Activated naive CD8-positive, alpha-beta T cell treated with anti-CD3 and anti-CD28 coated beads for 36 hours (primary cell): Measurements from ENCODE around the gene TMED10. TPM values are rescaled to one million over a fixed set of nuclear protein-coding genes. Genes with fewer than 3 reads are reported as not detected.
"Not testable (repeated sequence)": the region's sequence is repeated elsewhere in the genome, so short reads cannot be mapped to it uniquely, and the experiment has no call there.

Source experiments
- DNase-seq: peaks from one replicate; pipeline ENCODE4 v3.0.0; 2021
- H3K27ac Mint-ChIP-seq: one replicate; pipeline ENCODE4 v1.8.0; 2022; ENCODE audit warnings: mild to moderate bottlenecking, moderate library complexity, mixed read lengths
- H3K27me3 Mint-ChIP-seq: one replicate; pipeline ENCODE4 v1.8.0; 2022; ENCODE audit warnings: mild to moderate bottlenecking, mixed read lengths
- H3K36me3 Mint-ChIP-seq: one replicate; pipeline ENCODE4 v1.8.0; 2021; ENCODE audit warnings: mild to moderate bottlenecking, mixed read lengths
- H3K4me1 Mint-ChIP-seq: one replicate; pipeline ENCODE4 v1.8.0; 2021; ENCODE audit warnings: mixed read lengths
- H3K4me3 Mint-ChIP-seq: one replicate; pipeline ENCODE4 v1.8.0; 2022; ENCODE audit warnings: mild to moderate bottlenecking, moderate library complexity, mixed read lengths
- H3K9me3 Mint-ChIP-seq: one replicate; pipeline ENCODE4 v1.8.0; 2022; ENCODE audit warnings: mixed read lengths
- total RNA-seq, 2 experiments: library from RNA; stranded (reverse); gene quantifications; one replicate each; pipeline ENCODE4 v1.2.3, GENCODE V29; 2021

TMED10 gene
- total RNA-seq, 2 experiments from 2014 or later: 160 to 169 TPM

GRCh38 chr14:75156901-75157300 is 19.5 kb downstream of the TMED10 start:
- no peak overlapping the region for H3K27ac Mint-ChIP-seq
- no peak for DNase-seq
- H3K36me3 Mint-ChIP-seq: peaks cover 14% of the 10 kb centered on the region
- H3K9me3 Mint-ChIP-seq: no peaks in the 10 kb centered on the region
- no peaks in the 10 kb centered on the region for H3K27me3 Mint-ChIP-seq
- H3K4me3 Mint-ChIP-seq: no peak overlapping the region
- peaks cover 51% of the 10 kb centered on the region for H3K4me1 Mint-ChIP-seq

DNA sequence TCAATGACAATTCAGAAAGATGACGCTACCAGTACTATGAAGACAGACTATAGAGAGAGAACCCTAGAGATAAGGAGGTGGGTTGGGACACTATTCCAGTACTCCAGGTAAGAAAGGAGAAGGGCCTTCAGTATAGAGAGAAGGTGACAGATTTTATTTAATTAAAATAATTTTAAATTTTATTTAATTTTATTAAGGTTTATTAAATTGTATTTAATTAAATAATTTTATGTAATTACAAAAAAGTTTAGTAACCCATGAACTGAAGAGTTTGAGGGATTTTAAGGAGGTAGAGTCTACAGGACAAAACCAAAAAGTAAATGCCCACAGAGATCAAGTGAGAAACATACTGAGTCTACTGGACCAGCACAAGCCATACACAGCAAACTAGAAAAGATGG is 20.3 kb downstream of the TMED10 start:
- no peaks in the 10 kb centered on the region for H3K27me3 Mint-ChIP-seq
- no peak overlapping the region for H3K27ac Mint-ChIP-seq
- peaks cover 17% of the 10 kb centered on the region for H3K36me3 Mint-ChIP-seq
- H3K9me3 Mint-ChIP-seq: no peaks in the 10 kb centered on the region
- no peak overlapping the region for H3K4me3 Mint-ChIP-seq
- DNase-seq: no peak
- peaks cover 47% of the 10 kb centered on the region for H3K4me1 Mint-ChIP-seq

DNA sequence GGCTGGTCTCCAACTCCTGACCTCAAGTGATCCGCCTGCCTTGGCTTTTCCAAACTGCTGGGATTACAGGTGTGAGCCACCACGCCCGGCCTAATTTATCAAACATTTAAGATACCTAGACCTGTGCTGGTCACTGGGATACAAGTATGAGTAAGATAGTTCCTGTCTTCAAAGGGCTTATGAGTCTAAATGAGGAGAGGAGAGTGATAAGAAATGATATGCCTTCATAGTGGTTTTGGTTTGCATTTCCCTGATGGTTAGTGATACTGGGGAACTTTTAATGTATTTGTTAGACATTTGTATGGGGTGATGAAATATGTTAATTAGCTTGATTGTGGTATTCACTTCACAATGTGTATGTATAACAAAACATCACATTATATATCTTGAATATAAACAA is 21.2 kb downstream of the TMED10 start:
- Mint-ChIP-seq H3K9me3 (no peaks in the 10 kb centered on the region), H3K4me1 (peaks cover 40% of the 10 kb centered on the region), H3K36me3 (peaks cover 17% of the 10 kb centered on the region), H3K27me3 (no peaks in the 10 kb centered on the region), H3K4me3 (no peak overlapping the region), H3K27ac (no peak overlapping the region)
- no peak for DNase-seq

- Mint-ChIP-seq H3K4me1 (peaks cover 32% of the 10 kb centered on the region), H3K27ac (no peak overlapping the region), H3K4me3 (no peak overlapping the region), H3K9me3 (no peaks in the 10 kb centered on the region), H3K36me3 (peaks cover 15% of the 10 kb centered on the region), H3K27me3 (no peaks in the 10 kb centered on the region)
- no peak for DNase-seq
Measured at GRCh38 chr14:75153295-75153694, 23.1 kb downstream of the TMED10 start.

DNA sequence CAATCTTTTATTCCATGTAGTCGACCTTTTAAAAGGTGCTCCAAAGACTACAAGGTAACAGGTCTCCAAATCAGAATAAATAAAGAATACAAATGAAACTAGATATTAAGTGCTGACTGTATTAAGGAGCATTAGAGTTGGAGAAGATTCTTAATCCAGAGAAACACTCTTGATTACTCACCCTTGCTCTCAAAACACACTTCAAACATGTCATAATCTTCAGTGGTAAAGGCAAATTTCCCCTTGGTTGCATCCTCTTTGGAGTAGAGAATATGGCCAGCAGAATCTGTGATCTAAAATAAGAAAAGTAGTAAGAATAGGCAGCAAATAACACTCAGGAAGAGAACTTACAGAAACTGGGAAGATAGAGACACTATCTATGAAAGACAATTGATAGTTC is 24.6 kb downstream of the TMED10 start:
- DNase-seq: no peak
- Mint-ChIP-seq H3K9me3 (no peaks in the 10 kb centered on the region), H3K27ac (no peak overlapping the region), H3K4me3 (no peak overlapping the region), H3K4me1 (peaks cover 31% of the 10 kb centered on the region), H3K27me3 (no peaks in the 10 kb centered on the region), H3K36me3 (peaks cover 16% of the 10 kb centered on the region)

- not testable (repeated sequence) for H3K27ac Mint-ChIP-seq
Measured at GRCh38 chr14:75150637-75151036, 25.8 kb downstream of the TMED10 start.

DNA sequence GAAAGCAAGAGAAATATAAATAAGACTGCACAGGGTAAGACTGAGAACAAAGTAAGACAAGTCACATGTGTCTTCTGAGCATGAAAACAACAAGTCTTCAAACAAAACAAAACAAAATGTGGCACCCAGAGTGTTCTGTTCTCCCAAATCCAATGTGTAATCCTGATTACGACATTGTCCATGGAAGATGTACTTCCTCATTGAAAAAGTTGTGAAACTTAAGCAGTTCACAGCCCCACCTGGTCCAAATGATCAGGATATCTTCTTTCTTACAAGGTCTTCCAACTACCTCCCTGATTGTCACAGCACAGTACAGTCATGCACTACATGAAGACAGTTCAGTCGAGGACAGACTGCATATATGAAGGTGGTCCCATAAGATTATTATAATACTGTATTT is 26.3 kb downstream of the TMED10 start:
- peaks cover 22% of the 10 kb centered on the region for H3K36me3 Mint-ChIP-seq
- H3K27me3 Mint-ChIP-seq: no peaks in the 10 kb centered on the region
- H3K4me1 Mint-ChIP-seq: peaks cover 36% of the 10 kb centered on the region
- no peak for DNase-seq
- H3K9me3 Mint-ChIP-seq: no peaks in the 10 kb centered on the region
- H3K27ac Mint-ChIP-seq: no peak overlapping the region
- no peak overlapping the region for H3K4me3 Mint-ChIP-seq

More at GRCh38 chr14:75150637-75151036, 25.8 kb downstream of the TMED10 start:
- not testable (repeated sequence) for H3K4me3 Mint-ChIP-seq, H3K9me3 Mint-ChIP-seq, H3K27me3 Mint-ChIP-seq, DNase-seq
- Mint-ChIP-seq H3K36me3 (peaks cover 22% of the 10 kb centered on the region), H3K4me1 (peaks cover 36% of the 10 kb centered on the region)

DNA sequence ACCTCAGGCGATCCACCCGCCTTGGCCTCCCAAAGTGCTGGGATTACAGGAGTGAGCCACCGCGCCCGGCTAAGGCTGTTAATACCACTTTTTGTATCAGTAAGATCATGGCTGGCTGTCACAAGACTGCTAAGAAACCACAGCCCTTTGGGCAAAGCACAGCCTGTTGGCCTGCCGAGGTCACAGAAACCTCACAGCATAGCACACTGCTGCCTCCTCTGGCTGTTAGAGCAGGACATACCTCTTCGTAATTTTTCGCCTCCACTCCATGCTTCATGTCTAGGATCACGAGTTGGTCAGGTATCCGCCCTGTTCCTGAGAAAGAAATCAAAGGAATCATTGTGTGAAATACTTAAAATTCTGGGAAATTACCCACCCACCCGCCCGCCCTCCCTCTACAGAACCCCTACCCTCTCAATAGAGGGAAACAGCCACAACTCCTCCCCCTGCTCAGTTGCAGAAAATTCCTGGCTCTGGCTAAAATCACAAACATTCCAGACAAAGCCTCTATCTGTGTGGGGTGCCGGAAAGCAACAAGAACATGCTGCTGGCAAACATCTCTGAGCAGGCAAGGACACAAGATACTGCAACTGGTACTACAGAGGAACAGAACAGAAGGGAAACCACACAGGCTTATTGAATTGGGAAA is 28.9 kb downstream of the TMED10 start:
- DNase-seq: no peak
- Mint-ChIP-seq H3K9me3 (no peaks in the 10 kb centered on the region), H3K4me3 (no peak overlapping the region), H3K27ac (no peak overlapping the region), H3K36me3 (peaks cover 26% of the 10 kb centered on the region), H3K4me1 (peaks cover 44% of the 10 kb centered on the region), H3K27me3 (no peaks in the 10 kb centered on the region)

- Mint-ChIP-seq H3K4me1 (peaks cover 52% of the 10 kb centered on the region), H3K27ac (no peak overlapping the region), H3K9me3 (no peaks in the 10 kb centered on the region), H3K4me3 (no peak overlapping the region), H3K27me3 (no peaks in the 10 kb centered on the region), H3K36me3 (peaks cover 23% of the 10 kb centered on the region)
- DNase-seq: no peak
Measured at GRCh38 chr14:75144944-75145343, 31.5 kb downstream of the TMED10 start.

GRCh38 chr14:75143761-75144527 is 32.5 kb downstream of the TMED10 start:
- Mint-ChIP-seq H3K27me3 (no peaks in the 10 kb centered on the region), H3K36me3 (peaks cover 22% of the 10 kb centered on the region), H3K4me1 (peaks cover 58% of the 10 kb centered on the region), H3K27ac (no peak overlapping the region), H3K4me3 (no peak overlapping the region), H3K9me3 (no peaks in the 10 kb centered on the region)
- no peak for DNase-seq

DNA sequence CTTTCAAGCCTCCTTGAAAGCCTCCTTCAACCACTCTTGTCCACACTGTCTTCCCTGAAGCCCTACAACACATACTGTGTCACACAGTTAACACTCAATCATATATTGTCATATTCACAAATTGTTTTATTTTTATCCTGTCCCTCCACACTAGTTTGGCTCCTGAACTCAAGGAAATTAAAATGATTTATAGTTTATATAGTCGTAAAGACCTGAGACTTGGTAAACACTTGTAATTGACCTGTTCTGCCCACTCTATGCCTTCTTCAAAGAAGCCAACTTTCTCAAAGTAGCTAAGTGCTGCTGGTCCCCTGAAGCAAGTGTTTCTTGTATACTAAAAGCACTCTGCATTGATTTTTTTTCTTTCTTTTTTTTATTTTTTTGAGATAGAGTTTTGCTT is 33.9 kb downstream of the TMED10 start:
- H3K4me1 Mint-ChIP-seq: peaks cover 60% of the 10 kb centered on the region
- no peak for DNase-seq
- H3K36me3 Mint-ChIP-seq: peaks cover 25% of the 10 kb centered on the region
- no peak overlapping the region for H3K27ac Mint-ChIP-seq
- H3K9me3 Mint-ChIP-seq: no peaks in the 10 kb centered on the region
- H3K4me3 Mint-ChIP-seq: no peak overlapping the region
- no peaks in the 10 kb centered on the region for H3K27me3 Mint-ChIP-seq

DNA sequence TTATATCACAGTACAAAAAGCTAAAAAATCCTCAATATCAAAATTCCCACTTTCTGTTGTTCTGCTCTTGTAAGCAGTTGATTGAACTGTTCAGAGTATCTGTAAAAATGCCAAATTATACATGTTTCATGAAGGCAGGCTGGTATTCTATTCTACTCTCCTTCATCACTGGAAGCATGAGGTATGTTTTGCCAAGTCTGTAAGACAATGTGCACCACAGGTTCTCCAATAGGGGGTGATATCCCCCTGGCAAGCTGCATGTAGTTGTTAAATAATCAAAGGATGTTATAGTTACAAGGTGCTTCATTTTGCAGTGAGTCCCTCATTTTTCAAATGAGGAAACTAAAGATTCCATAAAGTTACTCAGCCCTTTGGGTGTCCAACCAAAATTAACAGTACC is 34.4 kb downstream of the TMED10 start:
- DNase-seq: no peak
- no peaks in the 10 kb centered on the region for H3K27me3 Mint-ChIP-seq
- H3K9me3 Mint-ChIP-seq: no peaks in the 10 kb centered on the region
- peaks cover 60% of the 10 kb centered on the region for H3K4me1 Mint-ChIP-seq
- no peak overlapping the region for H3K4me3 Mint-ChIP-seq
- H3K36me3 Mint-ChIP-seq: peaks cover 25% of the 10 kb centered on the region
- H3K27ac Mint-ChIP-seq: no peak overlapping the region

- H3K4me3 Mint-ChIP-seq: no peak overlapping the region
- no peak overlapping the region for H3K27ac Mint-ChIP-seq
- peaks cover 18% of the 10 kb centered on the region for H3K36me3 Mint-ChIP-seq
- no peaks in the 10 kb centered on the region for H3K9me3 Mint-ChIP-seq
- H3K4me1 Mint-ChIP-seq: peaks cover 54% of the 10 kb centered on the region
- DNase-seq: no peak
- H3K27me3 Mint-ChIP-seq: no peaks in the 10 kb centered on the region
Measured at GRCh38 chr14:75141062-75141461, 35.4 kb downstream of the TMED10 start.

- H3K27me3 Mint-ChIP-seq: no peaks in the 10 kb centered on the region
- peaks cover 18% of the 10 kb centered on the region for H3K36me3 Mint-ChIP-seq
- H3K4me1 Mint-ChIP-seq: peaks cover 53% of the 10 kb centered on the region
- H3K9me3 Mint-ChIP-seq: no peaks in the 10 kb centered on the region
- H3K27ac Mint-ChIP-seq: no peak overlapping the region
- DNase-seq: no peak
- no peak overlapping the region for H3K4me3 Mint-ChIP-seq
Measured at GRCh38 chr14:75140620-75141019, 35.8 kb downstream of the TMED10 start.

DNA sequence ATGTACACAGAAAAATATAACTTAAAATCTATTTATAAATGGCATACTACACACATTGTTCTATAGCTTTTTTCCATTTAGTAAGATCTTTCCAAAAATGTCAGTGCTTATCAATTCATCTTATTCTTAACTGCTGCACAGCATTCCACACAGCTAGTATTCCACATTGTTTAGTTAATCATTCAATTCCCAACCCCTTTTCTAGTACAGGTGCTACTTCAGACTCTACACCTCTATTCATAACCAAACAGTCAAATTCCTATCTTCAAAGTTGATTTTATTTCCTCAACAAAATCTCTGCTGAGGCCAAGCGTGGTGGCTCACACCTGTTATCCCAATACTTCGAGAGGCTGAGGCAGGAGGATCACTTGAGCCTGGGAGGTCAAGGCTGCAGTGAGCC is 37.2 kb downstream of the TMED10 start:
- Mint-ChIP-seq H3K27ac (peak overlapping the region; percentile 19), H3K4me3 (no peak overlapping the region), H3K9me3 (no peaks in the 10 kb centered on the region), H3K4me1 (peaks cover 40% of the 10 kb centered on the region), H3K27me3 (no peaks in the 10 kb centered on the region), H3K36me3 (peaks cover 28% of the 10 kb centered on the region)
- DNase-seq: no peak

DNA sequence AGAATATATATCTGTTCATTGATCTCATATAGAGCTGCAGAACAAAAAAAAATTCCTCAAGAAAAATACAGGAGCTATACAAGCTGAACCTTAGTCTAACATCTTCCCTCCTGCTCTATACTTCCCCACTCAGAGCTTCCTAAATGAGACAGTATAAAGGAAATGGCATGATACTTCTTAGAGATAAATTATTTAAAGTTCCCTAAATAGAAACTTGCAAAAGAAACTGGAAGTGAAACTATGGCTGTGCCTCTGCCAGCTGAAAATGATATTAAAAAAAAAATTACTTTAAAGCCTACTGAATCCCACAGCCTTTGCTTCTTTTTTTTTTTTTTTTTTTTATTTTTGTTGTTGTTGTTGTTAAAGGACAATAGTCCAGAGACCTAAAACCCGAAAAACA is 37.9 kb downstream of the TMED10 start:
- H3K4me3 Mint-ChIP-seq: no peak overlapping the region
- no peak for DNase-seq
- H3K27ac Mint-ChIP-seq: peak overlapping the region; percentile 50
- peaks cover 38% of the 10 kb centered on the region for H3K4me1 Mint-ChIP-seq
- no peaks in the 10 kb centered on the region for H3K9me3 Mint-ChIP-seq
- no peaks in the 10 kb centered on the region for H3K27me3 Mint-ChIP-seq
- peaks cover 31% of the 10 kb centered on the region for H3K36me3 Mint-ChIP-seq
